Endothelial cell of umbilical vein (primary cell): ENCODE results near the gene FXYD3. TPM values are rescaled to one million over a fixed set of nuclear protein-coding genes. Genes with fewer than 3 reads are reported as not detected.

Source experiments
- BruUV-seq: library from RNA; stranded (reverse); fragments of 400-500 nt; replicated peaks from 2 replicates; lab custom pipeline; 2021; lab: Mats Ljungman, UMichigan
- CTCF ChIA-PET: fragments of 300-600, 350-600 bp; sonication (Branson Sonifier 250); formaldehyde crosslinking; loops from one replicate; lab custom pipeline; 2021; ENCODE audit warnings: antibody characterized with exemption, inconsistent platforms; lab: Charles Lee
- POLR2A ChIA-PET: fragments of 300-600, 350-600 bp; sonication (Branson Sonifier 250); formaldehyde crosslinking; loops from one replicate; lab custom pipeline; 2021; ENCODE audit warnings: antibody characterized with exemption, inconsistent platforms; lab: Charles Lee
- DNase-seq: peaks from one replicate; pipeline ENCODE4 v3.0.0-alpha.2; 2011; ENCODE audit warnings: low read depth, low spot score
- FAIRE-seq: peaks from 2 replicates; lab custom pipeline; 2011; peaks lifted over from hg19 to GRCh38; lab: Jason Lieb, UNC
- H2AFZ ChIP-seq: 2 replicates; pipeline ENCODE4 v1.6.0; 2012; ENCODE audit warnings: low read depth, low read length, control low read depth, inconsistent platforms
- H3K27ac ChIP-seq: 2 replicates; pipeline ENCODE4 v1.5.1; 2011; ENCODE audit warnings: low read depth, mild to moderate bottlenecking, control low read depth, low read length, moderate library complexity; ENCODE audit not compliant: insufficient read depth
- H3K27me3 ChIP-seq, 2 experiments: 2 replicates each; pipeline versions ENCODE4 v1.6.0 to v1.6.1; 2011; ENCODE audit warnings: low read length in 2 of 2, mixed read lengths in 1 of 2; ENCODE audit not compliant: control insufficient read depth in 2 of 2, insufficient read depth in 2 of 2
- H3K36me3 ChIP-seq, 2 experiments: 2 replicates in 1 of 2; 3 replicates in 1 of 2; pipeline ENCODE4 v1.5.1; 2011; ENCODE audit warnings: low read length in 2 of 2, mild to moderate bottlenecking in 1 of 2, moderate library complexity in 1 of 2; ENCODE audit not compliant: control insufficient read depth in 2 of 2, insufficient read depth in 2 of 2; ENCODE audit errors: extremely low read depth in 1 of 2
- H3K4me1 ChIP-seq: 3 replicates; pipeline ENCODE4 v1.5.1; 2011; ENCODE audit warnings: mild to moderate bottlenecking, low read length; ENCODE audit not compliant: control insufficient read depth, insufficient read depth; ENCODE audit errors: extremely low read depth
- H3K4me2 ChIP-seq: 2 replicates; pipeline ENCODE4 v1.6.1; 2011; ENCODE audit warnings: low read length, control low read depth, mixed read lengths; ENCODE audit not compliant: insufficient read depth
- H3K4me3 ChIP-seq, 3 experiments: fragments of 200-600 bp in 1 of 3; sonication (generic), shearing (Covaris generic) in 1 of 3; replicated peaks in 1 of 3; 2 replicates each; pipeline ENCODE4 v1.5.1; 2011 to 2016; ENCODE audit warnings: control low read depth in 3 of 3, low read length in 3 of 3, mild to moderate bottlenecking in 2 of 3, inconsistent platforms in 1 of 3, low read depth in 1 of 3, moderate library complexity in 1 of 3; ENCODE audit not compliant: insufficient read depth in 1 of 3
- H3K79me2 ChIP-seq: 2 replicates; pipeline ENCODE4 v1.6.0; 2012; ENCODE audit warnings: low read length, inconsistent platforms; ENCODE audit not compliant: control insufficient read depth, insufficient read depth
- H3K9ac ChIP-seq: replicated peaks from 2 replicates; pipeline ENCODE3; 2011; ENCODE audit warnings: low read length, control low read depth; ENCODE audit not compliant: insufficient read depth; ENCODE audit errors: extremely low read depth
- H3K9me1 ChIP-seq: replicated peaks from 3 replicates; pipeline ENCODE4 v1.6.0; 2011; ENCODE audit warnings: mild to moderate bottlenecking, low read length; ENCODE audit not compliant: control insufficient read depth, insufficient read depth; ENCODE audit errors: extremely low read depth
- H3K9me3 ChIP-seq: replicated peaks from 2 replicates; pipeline ENCODE4 v1.5.1; 2012; ENCODE audit warnings: low read length, inconsistent platforms; ENCODE audit not compliant: control insufficient read depth, insufficient read depth
- H4K20me1 ChIP-seq: replicated peaks from 2 replicates; pipeline ENCODE3; 2011; ENCODE audit warnings: mild to moderate bottlenecking, low read length; ENCODE audit not compliant: control insufficient read depth, insufficient read depth; ENCODE audit errors: extremely low read depth
- FOS ChIP-seq: IDR thresholded peaks from 2 replicates; pipeline ENCODE4 v1.6.1; 2011; ENCODE audit warnings: mild to moderate bottlenecking, low read length, moderate library complexity, borderline replicate concordance; ENCODE audit not compliant: insufficient read depth
- JUN ChIP-seq: IDR thresholded peaks from 2 replicates; pipeline ENCODE4 v1.6.1; 2011; ENCODE audit warnings: borderline replicate concordance, low read depth; ENCODE audit not compliant: insufficient read length, insufficient read depth
- MYC ChIP-seq: IDR thresholded peaks from one replicate; pipeline ENCODE4 v1.6.1; 2011; ENCODE audit warnings: mild to moderate bottlenecking, low read depth, low read length
- dilution Hi-C: fragments of 300-500 bp; cut with MboI; formaldehyde crosslinking; loops from one replicate; pipeline ENCODE4 v1.15.0; 2019; ENCODE audit warnings: low sequenced_read_pairs; ENCODE audit not compliant: extremely low pct_ligation_motif_present
- intact Hi-C: fragments of 100-400 bp; cut with micrococcal nuclease; formaldehyde crosslinking; loops from one replicate; pipeline ENCODE4 v1.10.0; 2022
- polyA plus RNA-seq, 4 experiments: library from polyadenylated mRNA; depleted of rRNA in 3 of 4; stranded (reverse) in 3 of 4; unstranded in 1 of 4; fragments of >200 nt; gene quantifications; 2 replicates each; pipeline versions ENCODE4 v1.2.1 to v1.2.3, GENCODE V29; 2011 to 2012; ENCODE audit warnings: missing spikeins in 1 of 4
- total RNA-seq: library from RNA; stranded (reverse); gene quantifications from 2 replicates; pipeline ENCODE4 v1.2.3, GENCODE V29; 2021
- TF ChIP-seq, protein P1 (sequence below): IDR thresholded peaks from 2 replicates; pipeline ENCODE4 v1.6.1; 2011; ENCODE audit not compliant: insufficient read depth, insufficient read length
- TF ChIP-seq, protein P2 (sequence below), 2 donors: IDR thresholded peaks; 1 replicate in 1 of 2; 2 replicates in 1 of 2; pipeline ENCODE4 v1.5.1; 2011; ENCODE audit warnings: low read length in 2 of 2, mild to moderate bottlenecking in 2 of 2, moderate library complexity in 2 of 2, control low read depth in 1 of 2, inconsistent platforms in 1 of 2, low read depth in 1 of 2; ENCODE audit not compliant: insufficient read depth in 1 of 2; ENCODE audit errors: extremely low read depth in 1 of 2

The FXYD3 gene
- total and polyA plus RNA-seq, 2 donors (not counting 3 experiments of a cell fraction or from before 2014, with no cell fraction given) = not detected

DNA sequence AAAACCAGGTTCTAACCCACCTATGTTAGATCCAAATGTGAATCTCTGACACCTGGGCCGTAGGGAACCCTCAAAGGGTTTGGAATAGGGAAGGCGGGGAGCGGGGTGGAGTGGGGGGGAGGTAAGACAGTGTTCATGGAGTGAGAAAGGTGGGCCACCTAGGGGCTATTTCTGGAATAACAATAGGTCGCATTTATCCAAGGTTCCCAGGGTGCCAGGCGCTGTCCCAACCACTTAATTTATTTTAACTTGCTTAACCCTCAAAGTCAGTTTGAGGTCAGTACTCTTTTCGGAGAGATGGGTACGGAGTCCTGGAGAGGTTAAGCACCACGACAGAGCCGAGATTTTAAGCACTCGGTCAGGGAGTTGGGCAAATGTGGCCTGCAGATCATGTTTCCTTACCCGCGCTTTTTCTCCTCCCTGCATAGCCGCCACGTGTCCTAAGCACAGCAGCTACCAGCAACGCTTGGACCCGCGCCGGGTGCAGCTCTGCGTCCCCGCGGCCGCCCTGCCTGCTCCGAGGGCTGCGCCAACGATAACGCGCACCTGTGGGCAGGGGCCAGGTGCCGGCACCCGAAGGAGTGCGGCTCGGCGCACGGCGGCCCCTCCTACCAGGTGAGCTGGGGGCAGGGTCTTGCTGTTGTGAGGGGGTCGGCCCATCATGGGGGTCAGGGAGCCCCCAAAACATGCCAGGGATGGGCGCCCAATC lies 25.0 kb upstream of the FXYD3 start:
- no peak overlapping the region for H3K9ac ChIP-seq

More for the DNA sequence above, 25.0 kb upstream of the FXYD3 start:
- Histone ChIP-seq H4K20me1 (no peaks in the 10 kb centered on the region), H2AFZ (peak overlapping the region; percentile 54), H3K79me2 (no peaks in the 10 kb centered on the region), H3K36me3 (no peaks in the 10 kb centered on the region), H3K4me2 (no peak overlapping the region), H3K9me1 (no peaks in the 10 kb centered on the region), H3K4me1 (no peaks in the 10 kb centered on the region), H3K4me3 (no peak overlapping the region), H3K27ac (no peak overlapping the region), H3K27me3 (peaks cover 1 to 2% of the 10 kb centered on the region in 2 experiments), H3K9me3 (no peaks in the 10 kb centered on the region)
- BruUV-seq = no TSS peak
- FAIRE-seq = peak; percentile 67
- intact Hi-C loops (loop anchor here (1.0 kb wide), 3 partner anchors 23 to 117 kb away; no protein-coding TSS in a partner anchor), dilution Hi-C loops (no loop called here)
- TF ChIP-seq JUN = no peak
- TF ChIP-seq, protein P1, sequence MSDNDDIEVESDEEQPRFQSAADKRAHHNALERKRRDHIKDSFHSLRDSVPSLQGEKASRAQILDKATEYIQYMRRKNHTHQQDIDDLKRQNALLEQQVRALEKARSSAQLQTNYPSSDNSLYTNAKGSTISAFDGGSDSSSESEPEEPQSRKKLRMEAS = no peak
- TF ChIP-seq MYC = no peak
- TF ChIP-seq, protein P2, sequence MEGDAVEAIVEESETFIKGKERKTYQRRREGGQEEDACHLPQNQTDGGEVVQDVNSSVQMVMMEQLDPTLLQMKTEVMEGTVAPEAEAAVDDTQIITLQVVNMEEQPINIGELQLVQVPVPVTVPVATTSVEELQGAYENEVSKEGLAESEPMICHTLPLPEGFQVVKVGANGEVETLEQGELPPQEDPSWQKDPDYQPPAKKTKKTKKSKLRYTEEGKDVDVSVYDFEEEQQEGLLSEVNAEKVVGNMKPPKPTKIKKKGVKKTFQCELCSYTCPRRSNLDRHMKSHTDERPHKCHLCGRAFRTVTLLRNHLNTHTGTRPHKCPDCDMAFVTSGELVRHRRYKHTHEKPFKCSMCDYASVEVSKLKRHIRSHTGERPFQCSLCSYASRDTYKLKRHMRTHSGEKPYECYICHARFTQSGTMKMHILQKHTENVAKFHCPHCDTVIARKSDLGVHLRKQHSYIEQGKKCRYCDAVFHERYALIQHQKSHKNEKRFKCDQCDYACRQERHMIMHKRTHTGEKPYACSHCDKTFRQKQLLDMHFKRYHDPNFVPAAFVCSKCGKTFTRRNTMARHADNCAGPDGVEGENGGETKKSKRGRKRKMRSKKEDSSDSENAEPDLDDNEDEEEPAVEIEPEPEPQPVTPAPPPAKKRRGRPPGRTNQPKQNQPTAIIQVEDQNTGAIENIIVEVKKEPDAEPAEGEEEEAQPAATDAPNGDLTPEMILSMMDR (IDR thresholded peaks at IDR 0.05; ENCODE audit: extremely low read depth in 1 of 2, insufficient read depth in 1 of 2, low read depth in 1 of 2, low read length in 2 of 2) = peak; percentile 41 to 66
- TF ChIP-seq FOS = no peak
- peak; percentile 57 for DNase-seq
- ChIA-PET POLR2A (no interaction called here), CTCF (interaction anchor here (1.0 to 4.3 kb wide), 5 partner anchors 10 to 51 kb away, joined by 4 to 35 read pairs (median 9); no protein-coding TSS in a partner anchor)
